H54 (cell line): ENCODE data around the gene MMP21.

ENCODE experiments used
- DNase-seq: peaks from one replicate; pipeline ENCODE4 v3.0.0; 2011; ENCODE audit warnings: low spot score, mixed read lengths; ENCODE audit not compliant: insufficient read length
- FAIRE-seq: peaks from 3 replicates; lab custom pipeline; 2011; peaks lifted over from hg19 to GRCh38; lab: Jason Lieb, UNC
- POLR2A ChIP-seq: IDR thresholded peaks from 2 replicates; pipeline ENCODE4 v1.6.1; 2011; ENCODE audit warnings: low read depth, mild to moderate bottlenecking, low read length

Gene MMP21, protein sequence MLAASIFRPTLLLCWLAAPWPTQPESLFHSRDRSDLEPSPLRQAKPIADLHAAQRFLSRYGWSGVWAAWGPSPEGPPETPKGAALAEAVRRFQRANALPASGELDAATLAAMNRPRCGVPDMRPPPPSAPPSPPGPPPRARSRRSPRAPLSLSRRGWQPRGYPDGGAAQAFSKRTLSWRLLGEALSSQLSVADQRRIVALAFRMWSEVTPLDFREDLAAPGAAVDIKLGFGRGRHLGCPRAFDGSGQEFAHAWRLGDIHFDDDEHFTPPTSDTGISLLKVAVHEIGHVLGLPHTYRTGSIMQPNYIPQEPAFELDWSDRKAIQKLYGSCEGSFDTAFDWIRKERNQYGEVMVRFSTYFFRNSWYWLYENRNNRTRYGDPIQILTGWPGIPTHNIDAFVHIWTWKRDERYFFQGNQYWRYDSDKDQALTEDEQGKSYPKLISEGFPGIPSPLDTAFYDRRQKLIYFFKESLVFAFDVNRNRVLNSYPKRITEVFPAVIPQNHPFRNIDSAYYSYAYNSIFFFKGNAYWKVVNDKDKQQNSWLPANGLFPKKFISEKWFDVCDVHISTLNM

DNA sequence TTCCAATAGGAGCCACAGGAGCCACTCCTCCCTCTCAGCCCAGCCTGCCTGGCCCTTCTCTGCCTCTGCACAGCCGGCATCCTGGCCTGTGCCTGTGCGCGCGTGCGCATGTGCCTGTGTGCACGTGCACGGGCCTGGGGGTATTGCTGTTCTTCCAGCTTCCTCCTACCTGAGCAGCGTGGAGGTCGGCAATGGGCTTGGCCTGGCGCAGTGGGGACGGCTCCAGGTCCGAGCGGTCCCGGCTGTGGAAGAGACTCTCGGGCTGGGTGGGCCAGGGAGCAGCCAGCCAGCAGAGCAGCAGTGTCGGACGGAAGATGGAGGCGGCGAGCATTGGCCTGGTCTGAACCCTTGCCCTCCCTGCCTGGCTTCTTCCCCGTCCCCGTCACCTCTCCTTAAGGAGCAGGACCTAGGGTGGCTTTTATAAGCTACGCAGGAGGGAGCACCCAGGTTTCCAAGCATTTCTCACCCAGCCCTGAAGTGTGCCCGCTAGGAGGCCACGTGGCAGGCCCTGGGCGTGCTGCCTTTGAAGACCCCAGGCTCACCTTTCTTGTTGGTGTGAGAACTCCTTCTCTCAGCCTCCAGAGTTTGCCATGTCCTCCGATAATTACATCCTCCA is at the start of gene MMP21:
Gene MMP21, minus strand, starts transcription at position 331 of the 616 bp plus-strand sequence. Its CDS starts 0 bp downstream, at position 331.
- no peak for FAIRE-seq
- DNase-seq, result no peak
- no peak for TF ChIP-seq POLR2A

DNA sequence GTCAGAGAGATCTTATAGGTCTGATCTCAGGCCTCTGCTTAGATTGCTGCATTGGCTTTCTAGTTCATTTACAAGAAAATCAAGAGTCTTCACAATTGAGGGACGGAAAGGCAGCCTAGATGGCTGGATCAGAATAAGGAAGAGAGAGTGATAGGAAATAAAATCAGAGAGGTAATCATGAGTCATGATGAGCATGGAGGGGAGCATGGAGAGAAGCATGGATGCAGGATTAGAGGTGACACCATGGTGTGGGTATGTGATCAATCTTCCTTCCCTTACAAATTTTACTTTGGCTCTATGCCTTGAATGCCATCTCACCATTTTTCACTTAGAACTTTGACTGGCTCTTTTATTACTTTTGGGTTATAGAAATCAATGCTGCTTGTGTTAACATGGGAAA is 49.1 kb upstream of the MMP21 start:
- peak; percentile 10 for DNase-seq
- no peak for TF ChIP-seq POLR2A
- peak; percentile 84 for FAIRE-seq

DNA sequence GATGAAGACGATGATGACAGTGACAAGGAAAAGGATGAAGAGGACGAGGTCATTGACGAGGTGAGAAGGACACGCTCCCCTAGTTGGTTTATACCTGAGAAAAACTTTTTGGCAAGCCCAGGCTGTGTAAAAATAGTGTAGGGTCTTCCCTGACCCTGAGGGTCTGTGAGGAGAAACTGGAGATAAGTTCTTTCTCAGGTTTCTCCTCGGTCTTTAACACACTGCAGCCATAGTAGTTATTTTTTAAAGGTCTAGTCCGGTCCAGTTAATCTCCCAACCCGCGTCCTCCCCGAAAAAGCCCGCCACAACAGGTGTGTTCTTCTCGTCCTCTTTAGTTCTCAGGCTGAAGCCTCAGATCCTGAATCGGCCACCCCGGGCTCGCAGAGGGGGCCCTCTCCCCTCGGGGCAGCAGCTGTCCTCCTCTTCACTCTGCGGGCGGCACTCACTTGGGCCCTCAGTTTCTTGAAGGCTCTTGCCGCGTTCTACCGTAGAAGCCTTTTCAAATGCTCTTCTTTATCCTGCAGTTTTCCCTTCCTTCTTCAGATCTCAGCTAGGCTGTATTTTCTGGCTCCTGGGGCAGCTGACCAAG is 48.1 kb upstream of the MMP21 start:
- no peak for TF ChIP-seq POLR2A
- DNase-seq, result no peak
- no peak for FAIRE-seq

DNA sequence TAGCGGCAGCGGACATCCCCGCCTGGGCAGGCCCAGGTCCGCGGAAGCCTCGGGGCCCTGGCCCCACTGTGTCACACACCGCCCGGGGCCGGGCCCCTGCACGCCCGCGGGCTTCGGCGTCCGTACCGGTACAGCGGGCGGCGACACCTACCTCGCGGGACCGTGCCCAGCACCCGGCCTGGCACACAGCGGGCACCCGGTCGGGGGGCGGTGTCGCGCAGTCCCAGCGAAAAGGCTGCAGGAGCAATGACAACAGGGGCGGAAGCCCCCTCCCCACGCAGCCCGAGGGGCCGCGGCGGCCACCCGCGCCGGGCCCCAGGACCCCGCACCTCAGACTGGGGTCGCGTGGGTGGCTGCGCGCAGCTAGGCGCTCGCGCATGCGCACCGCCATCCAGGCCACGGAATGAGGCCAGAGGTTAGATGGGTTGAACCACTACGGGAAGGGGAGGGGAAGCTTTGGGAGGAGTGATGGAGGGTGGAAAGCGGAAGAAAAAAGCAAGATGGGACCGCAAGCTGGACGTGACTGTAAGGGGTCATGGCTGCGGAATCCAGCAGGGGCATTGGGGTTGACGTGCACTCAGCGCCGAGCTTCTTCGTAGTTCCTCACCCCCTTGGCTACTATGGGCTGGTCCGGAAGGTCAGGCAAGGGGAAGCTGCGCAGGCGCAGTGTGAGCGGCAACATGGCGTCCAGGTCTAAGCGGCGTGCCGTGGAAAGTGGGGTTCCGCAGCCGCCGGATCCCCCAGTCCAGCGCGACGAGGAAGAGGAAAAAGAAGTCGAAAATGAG is 47.4 kb upstream of the MMP21 start, which contains the start of the genes BCCIP and UROS:
Gene BCCIP, plus strand, starts transcription at position 669 of the 785 bp plus-strand sequence. Its CDS starts 12 bp downstream, at position 681.
Gene UROS, minus strand, starts transcription at position 381 of the 785 bp plus-strand sequence. CDS start 6,759 bp downstream, outside the sequence.
- TF ChIP-seq POLR2A, result peak; percentile 62
- FAIRE-seq (no peak), DNase-seq (peak; percentile 64)

DNA sequence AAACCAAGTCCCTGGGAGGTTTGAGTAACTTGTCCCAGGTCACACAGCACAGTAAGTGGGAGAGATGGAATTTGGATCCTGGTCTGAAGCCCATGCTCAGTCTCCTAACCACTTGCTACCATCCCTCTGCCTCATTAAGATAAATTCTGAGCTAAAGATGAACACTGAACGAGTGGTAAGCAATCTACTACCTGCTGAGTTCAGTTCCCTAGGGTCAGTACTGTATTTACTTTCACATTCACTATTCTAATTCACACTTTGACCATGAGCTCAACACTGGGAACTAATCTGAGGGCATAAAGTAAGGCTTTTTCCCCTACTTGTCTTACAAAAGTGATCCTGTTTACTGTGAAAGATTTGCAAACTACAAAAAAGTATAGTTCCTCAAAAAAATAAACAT is 45.1 kb upstream of the MMP21 start:
- FAIRE-seq (no peak), DNase-seq (no peak)
- TF ChIP-seq POLR2A, result no peak

DNA sequence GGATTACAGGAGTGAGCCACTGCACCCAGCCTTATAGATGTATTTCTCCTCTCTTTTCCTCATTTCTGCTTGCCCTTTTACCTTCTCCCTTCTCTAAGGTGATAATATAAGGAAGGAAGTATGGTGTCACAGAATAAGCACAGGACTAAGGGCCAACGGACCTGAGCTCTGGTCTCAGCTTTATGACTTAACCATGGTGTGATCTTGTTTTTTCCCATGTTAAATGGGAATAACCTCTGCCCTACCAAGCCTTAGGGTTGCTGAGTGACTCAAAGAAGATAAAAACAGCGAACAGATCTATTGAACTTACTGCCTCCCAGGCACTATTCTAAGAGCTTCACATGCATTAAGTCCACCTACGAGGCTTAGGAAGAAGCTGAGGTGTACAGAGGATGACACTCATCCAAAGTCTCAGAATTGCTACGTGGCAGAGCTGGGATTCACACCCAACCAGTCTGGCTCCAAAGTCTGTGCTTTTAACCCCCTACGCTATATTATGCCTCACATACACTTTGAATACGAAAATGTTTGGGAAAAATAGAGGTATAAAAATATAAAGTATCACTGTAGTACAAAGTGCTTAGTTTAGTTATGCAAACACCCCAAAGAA is 41.8 kb upstream of the MMP21 start:
- no peak for FAIRE-seq
- DNase-seq, result no peak
- TF ChIP-seq POLR2A, result no peak

DNA sequence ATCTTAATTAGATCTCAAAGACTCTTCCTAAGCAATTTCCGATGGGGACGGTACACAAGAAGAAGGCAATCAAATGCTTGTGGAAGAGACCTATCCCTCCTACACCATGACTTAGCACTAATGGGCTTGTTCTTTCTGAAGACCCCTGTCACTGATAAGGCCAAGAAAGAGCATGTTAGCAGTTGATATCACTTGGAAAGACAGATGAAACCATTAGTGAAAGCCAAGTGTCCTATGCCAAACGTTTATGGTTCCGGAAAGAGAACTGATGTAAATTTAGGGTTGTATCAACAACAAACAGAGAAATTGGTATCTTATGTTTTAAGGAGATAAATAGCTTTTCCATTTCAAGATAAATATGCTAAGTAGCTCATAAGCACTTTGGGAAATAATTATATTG is 40.9 kb upstream of the MMP21 start:
- FAIRE-seq (no peak), DNase-seq (no peak)
- TF ChIP-seq POLR2A, result no peak

DNA sequence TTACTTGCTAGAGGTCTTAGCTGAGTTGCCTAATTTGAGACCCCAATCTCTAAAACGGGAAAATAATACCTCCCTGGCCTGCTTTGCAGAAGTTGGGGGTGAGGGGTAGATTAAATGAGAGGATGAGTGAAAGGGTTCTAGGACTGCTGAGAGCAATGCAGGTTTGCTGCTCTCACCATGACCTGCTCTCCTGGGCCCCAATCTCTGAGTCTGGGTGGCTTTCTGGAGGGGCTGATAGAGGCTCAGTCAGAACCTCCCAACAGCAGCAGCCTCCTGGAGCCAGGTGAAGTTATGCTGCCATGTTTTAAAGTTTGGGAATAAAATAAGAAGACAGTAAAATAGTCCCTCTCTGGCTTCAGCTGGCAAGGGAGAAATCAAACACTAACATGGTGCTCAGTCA is 40.1 kb upstream of the MMP21 start:
- no peak for DNase-seq
- TF ChIP-seq POLR2A, result no peak
- FAIRE-seq, result no peak

DNA sequence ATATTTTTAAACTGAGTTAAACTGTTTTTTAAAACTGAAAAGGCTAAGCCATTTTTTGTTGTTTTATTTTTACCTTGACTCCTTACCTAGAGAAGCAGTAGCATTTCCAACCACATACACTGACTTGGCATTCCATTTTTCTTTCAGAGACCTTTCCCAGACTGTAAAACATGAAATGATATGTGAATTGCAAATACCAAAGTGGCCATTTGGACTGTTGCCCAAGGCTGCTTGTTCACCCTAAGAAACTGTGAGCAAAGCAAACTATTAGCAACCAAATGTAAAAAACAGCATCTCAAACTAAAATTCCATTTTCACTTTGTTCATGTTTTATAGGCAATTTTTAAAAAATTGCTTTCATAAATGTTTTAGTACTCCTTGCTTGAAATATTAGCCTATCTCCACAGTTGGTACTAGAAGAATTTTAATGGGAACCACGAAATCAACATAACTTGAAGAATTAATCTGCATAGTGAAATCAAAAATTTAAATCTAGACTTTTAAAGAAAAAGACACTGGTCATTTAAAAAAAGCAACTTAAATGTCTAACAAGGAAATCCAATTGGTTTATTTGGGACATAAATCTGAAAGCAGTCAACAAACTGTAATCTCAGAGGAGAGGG is 36.6 kb upstream of the MMP21 start:
- FAIRE-seq, result no peak
- no peak for TF ChIP-seq POLR2A
- no peak for DNase-seq

DNA sequence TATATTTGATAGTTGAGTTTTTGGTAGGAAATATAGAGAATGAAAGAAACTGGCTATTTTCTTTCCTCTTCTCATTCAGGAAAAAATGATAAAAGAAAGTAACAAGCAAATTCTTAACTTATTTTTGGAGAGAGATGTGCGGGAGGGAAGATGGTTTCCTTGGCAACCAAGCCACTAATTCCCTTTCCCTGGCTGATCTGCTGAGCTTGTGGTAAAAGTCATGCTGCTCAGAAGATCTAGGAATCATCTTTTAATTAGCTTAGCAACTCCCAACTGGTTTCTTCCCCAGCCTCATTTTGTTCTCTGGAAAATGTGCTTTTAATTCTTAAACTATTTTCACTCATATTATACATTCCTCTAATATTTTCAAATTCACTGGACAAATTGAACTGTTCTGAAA is 35.6 kb upstream of the MMP21 start:
- no peak for TF ChIP-seq POLR2A
- FAIRE-seq (no peak), DNase-seq (no peak)

DNA sequence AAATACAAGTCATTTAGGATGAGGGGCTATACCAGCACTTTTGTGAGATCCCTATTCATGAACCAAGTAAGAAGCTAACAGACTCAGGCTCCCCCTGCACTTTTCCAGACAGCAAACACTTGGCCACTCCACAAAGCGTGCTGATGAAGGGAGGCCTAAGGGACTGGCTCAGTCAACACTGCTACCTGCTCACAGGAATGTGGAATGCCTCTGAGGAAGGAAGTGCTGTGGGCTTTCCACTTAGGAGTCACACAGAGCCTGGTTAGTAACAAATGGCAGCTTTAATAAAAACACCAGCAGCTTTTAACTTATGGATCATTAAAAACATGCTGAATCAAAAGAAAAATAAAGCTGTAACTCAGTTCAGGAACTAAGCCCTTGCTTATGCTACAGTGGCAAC is 32.4 kb upstream of the MMP21 start:
- FAIRE-seq (no peak), DNase-seq (no peak)
- no peak for TF ChIP-seq POLR2A

DNA sequence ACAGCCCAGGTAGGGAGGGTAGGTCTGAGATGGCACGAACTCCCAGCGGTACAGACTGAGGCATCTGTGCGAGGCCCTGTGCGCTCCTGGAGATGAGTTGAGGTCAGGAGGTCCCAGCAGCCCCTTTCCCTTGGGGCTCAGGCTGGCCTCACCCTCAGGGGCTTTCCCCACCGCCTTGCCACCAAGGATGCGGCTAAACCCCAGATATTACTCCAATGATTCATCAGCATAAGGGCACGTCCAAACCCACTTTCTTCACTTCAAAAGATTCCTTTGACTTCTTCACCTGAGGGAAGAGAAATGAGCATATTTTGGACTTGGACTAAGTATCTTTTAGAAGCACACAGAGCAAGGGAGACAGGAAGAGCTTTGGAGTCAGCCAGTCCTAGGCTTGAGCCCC is 27.1 kb upstream of the MMP21 start:
- DNase-seq (no peak), FAIRE-seq (no peak)
- no peak for TF ChIP-seq POLR2A
